ENCODE measurements around the gene FARSA.

- TF ChIP-seq EZH2phosphoT487 (IDR thresholded peaks at IDR 0.05; ENCODE audit: insufficient read depth, low read depth) = no peak
- no peak for TF ChIP-seq EZH2 (IDR thresholded peaks at IDR 0.05; ENCODE audit: insufficient read depth, poor library complexity, severe bottlenecking)
Observed at GRCh38 chr19:12913851-12914690, 19.4 kb downstream of the FARSA start.

All from GM23248 (cell line).